K562 (cell line): ENCODE results near the gene TBCC. TPM values are rescaled to one million over a fixed set of nuclear protein-coding genes. Genes with fewer than 3 reads are reported as not detected.

Source experiments
- ATAC-seq: fragments of 200-7000 bp; cut with Tn5 transposase; 3 replicates; pipeline ENCODE4 v1.9.1; 2020; ENCODE audit warnings: moderate library complexity
- BruUV-seq: library from RNA; stranded (reverse); fragments of 400-500 nt; replicated peaks from 2 replicates; lab custom pipeline; 2021; lab: Mats Ljungman, UMichigan
- CTCF ChIA-PET: fragments of 300-600 bp; formaldehyde crosslinking; extraction: SDS; loops from one replicate; lab custom pipeline; 2021; ENCODE audit warnings: low intra/inter-chr PET ratio; lab: Yijun Ruan, JAX
- POLR2A ChIA-PET: fragments of 300-600, 350-650 bp; sonication (Branson Sonifier 250); formaldehyde crosslinking; extraction: SDS; loops from one replicate; lab custom pipeline; 2021; ENCODE audit warnings: antibody characterized with exemption, inconsistent platforms; lab: Yijun Ruan, JAX
- DNase-seq, 4 experiments: peaks; one replicate each; pipeline versions ENCODE4 v3.0.0 to v3.0.0-alpha.2; 2011 to 2018; ENCODE audit warnings: low spot score in 3 of 4, mixed read lengths in 3 of 4; ENCODE audit errors: extremely low read depth in 1 of 4
- FAIRE-seq: peaks from 2 replicates; lab custom pipeline; 2011; peaks lifted over from hg19 to GRCh38; lab: Jason Lieb, UNC
- H2AFZ ChIP-seq: 2 replicates; pipeline ENCODE4 v1.6.0; 2011; ENCODE audit warnings: low read depth, low read length, control low read depth, inconsistent platforms
- H3K27ac ChIP-seq: fragments of 200-600 bp; 3 replicates; pipeline ENCODE4 v1.8.0; 2011; ENCODE audit warnings: low read depth, mild to moderate bottlenecking, control low read depth, inconsistent platforms, low read length, moderate library complexity, mixed read lengths; ENCODE audit errors: extremely low read depth
- H3K27me3 ChIP-seq, 2 experiments: fragments of 300-600 bp in 1 of 2; 2 replicates in 1 of 2; 3 replicates in 1 of 2; pipeline versions ENCODE4 v1.6.0 to v1.8.0; 2011; ENCODE audit warnings: inconsistent platforms in 2 of 2, low read length in 2 of 2, mild to moderate bottlenecking in 1 of 2, mixed read lengths in 1 of 2, moderate library complexity in 1 of 2; ENCODE audit not compliant: control insufficient read depth in 2 of 2, insufficient read depth in 2 of 2
- H3K36me3 ChIP-seq: fragments of 300-600 bp; 3 replicates; pipeline ENCODE4 v1.8.0; 2011; ENCODE audit warnings: mild to moderate bottlenecking, low read length, inconsistent platforms; ENCODE audit not compliant: control insufficient read depth, insufficient read depth
- H3K4me1 ChIP-seq, 2 experiments: fragments of 200-600 bp in 1 of 2; replicated peaks in 1 of 2; 2 replicates in 1 of 2; 3 replicates in 1 of 2; pipeline versions ENCODE4 v1.5.1 to v1.8.0; 2011; ENCODE audit warnings: inconsistent platforms in 2 of 2, low read length in 2 of 2, mild to moderate bottlenecking in 1 of 2, mixed read lengths in 1 of 2, moderate library complexity in 1 of 2; ENCODE audit not compliant: control insufficient read depth in 2 of 2, insufficient read depth in 2 of 2
- H3K4me2 ChIP-seq: 2 replicates; pipeline ENCODE4 v1.6.1; 2011; ENCODE audit warnings: low read length, control low read depth, inconsistent platforms, mixed read lengths; ENCODE audit not compliant: insufficient read depth
- H3K4me3 ChIP-seq: fragments of 200-600 bp; sonication (generic), shearing (Covaris generic); 2 replicates; pipeline ENCODE4 v1.5.1; 2016; ENCODE audit warnings: control low read depth, inconsistent platforms
- H3K79me2 ChIP-seq: fragments of 200-600 bp; 3 replicates; pipeline ENCODE4 v1.8.0; 2011; ENCODE audit warnings: low read length, inconsistent platforms; ENCODE audit not compliant: control insufficient read depth, insufficient read depth
- H3K9ac ChIP-seq, 2 experiments: 2 replicates each; pipeline versions ENCODE4 v1.6.0 to v1.6.1; 2011; ENCODE audit warnings: low read depth in 2 of 2, low read length in 2 of 2, control low read depth in 1 of 2, inconsistent platforms in 1 of 2, mild to moderate bottlenecking in 1 of 2, mixed read lengths in 1 of 2; ENCODE audit not compliant: insufficient read depth in 1 of 2
- H3K9me1 ChIP-seq: one replicate; pipeline ENCODE4 v1.6.0; 2011; ENCODE audit warnings: inconsistent platforms, mild to moderate bottlenecking, low read length, moderate library complexity; ENCODE audit not compliant: control insufficient read depth, insufficient read depth
- H3K9me3 ChIP-seq: replicated peaks from 2 replicates; pipeline ENCODE4 v1.5.1; 2011; ENCODE audit warnings: low read depth, low read length, inconsistent platforms; ENCODE audit not compliant: control insufficient read depth, insufficient read depth
- H4K20me1 ChIP-seq: replicated peaks from 2 replicates; pipeline ENCODE4 v1.6.1; 2011; ENCODE audit warnings: low read length, inconsistent platforms, mixed read lengths; ENCODE audit not compliant: control insufficient read depth, insufficient read depth
- CEBPZ ChIP-seq: fragments of 150-350 bp; IDR thresholded peaks from 2 replicates; pipeline ENCODE4 v1.6.1; 2014; ENCODE audit warnings: low read depth, mild to moderate bottlenecking, low read length, borderline replicate concordance
- EP300 ChIP-seq: IDR thresholded peaks from 2 replicates; pipeline ENCODE4 v1.6.1; 2012; ENCODE audit warnings: low read length, improper control_type of control experiment
- HBP1 ChIP-seq: fragments of 450-650 bp; formaldehyde crosslinking; IDR thresholded peaks from 2 replicates; pipeline ENCODE4 v1.4.0; 2022; ENCODE audit warnings: missing genetic modification characterization
- HLTF ChIP-seq: fragments of 450-650 bp; IDR thresholded peaks from 2 replicates; pipeline ENCODE4 v1.6.1; 2016
- HMG20B ChIP-seq: fragments of 250-450 bp; sonication (Bioruptor Pico); IDR thresholded peaks from 2 replicates; pipeline ENCODE4 v1.5.0; 2021; ENCODE audit warnings: mild to moderate bottlenecking
- MEIS2 ChIP-seq: fragments of 450-650 bp; IDR thresholded peaks from 2 replicates; pipeline ENCODE4 v1.6.1; 2014; ENCODE audit warnings: mild to moderate bottlenecking; ENCODE audit not compliant: partially characterized antibody
- MLLT1 ChIP-seq, 2 experiments: fragments of 450-650 bp; IDR thresholded peaks; 2 replicates each; pipeline ENCODE4 v1.6.1; 2016
- POLR2G ChIP-seq: fragments of 200-400 bp; formaldehyde crosslinking; IDR thresholded peaks from 2 replicates; pipeline ENCODE4 v1.6.1; 2017; ENCODE audit warnings: low read depth, mild to moderate bottlenecking, antibody characterized with exemption, low read length, moderate library complexity
- RREB1 ChIP-seq: fragments of 250-450 bp; sonication (Bioruptor Pico); IDR thresholded peaks from 2 replicates; pipeline ENCODE4 v1.4.0; 2020
- TRIM28 ChIP-seq: fragments of 450-650 bp; IDR thresholded peaks from 2 replicates; pipeline ENCODE4 v1.6.1; 2017
- ZC3H11A ChIP-seq: IDR thresholded peaks from 2 replicates; pipeline ENCODE4 v1.6.1; 2012; ENCODE audit warnings: low read depth, low read length, improper control_type of control experiment
- WGBS: fragments of 100-300 bp; shearing (Covaris generic); methylation state at CpG from one replicate; pipeline ENCODE4 v1.1.6; 2016; ENCODE audit warnings: low coverage, mixed read lengths; ENCODE audit not compliant: insufficient coverage; ENCODE audit errors: missing lambda C conversion rate; 5-methylcytosine and 5-hydroxymethylcytosine counted together
- in situ Hi-C: fragments of 300-500 bp; cut with MboI; formaldehyde crosslinking; loops from 4 replicates; pipeline ENCODE4 v1.15.0; 2018; ENCODE audit warnings: inconsistent platforms, mixed read lengths
- intact Hi-C: fragments of 100-400 bp; cut with micrococcal nuclease; formaldehyde crosslinking; loops from 2 replicates; pipeline ENCODE4 v1.14.2; 2022
- polyA plus RNA-seq, 8 experiments: library from polyadenylated mRNA; depleted of rRNA in 4 of 8; stranded (reverse) in 5 of 8; unstranded in 3 of 8; fragments of >200 nt; fragmentation: Nextera tagmentation in 2 of 8; fragmentation: Illumina TruSeq in 1 of 8; extraction: Ambion mirVana in 2 of 8; extraction: Trizol in 1 of 8; gene quantifications; 2 replicates each; pipeline versions ENCODE4 v1.2.1 to v1.2.3, GENCODE V29; 2011 to 2014; ENCODE audit warnings: inconsistent platforms in 1 of 8, missing spikeins in 1 of 8
- total RNA-seq, 7 experiments: library from RNA; depleted of rRNA in 6 of 7; stranded (reverse); fragments of >200 nt in 6 of 7; fragmentation: Illumina TruSeq in 2 of 7; extraction: Trizol in 2 of 7; gene quantifications; 2 replicates each; pipeline versions ENCODE4 v1.2.1 to v1.2.3, GENCODE V29; 2011 to 2021; ENCODE audit warnings: low replicate concordance in 1 of 7

TBCC gene
- total and polyA plus RNA-seq, 9 of the 15 experiments (the other 6 are each of a cell fraction or from before 2014, with no cell fraction given), result 2.8 to 34.1 (median 23.3) TPM

GRCh38 chr6:42698217-42698616 lies 47.7 kb downstream of the TBCC start:
- Histone ChIP-seq H2AFZ (no peak overlapping the region), H3K9ac (peak overlapping the region in 1 of 2 experiments; percentile 14; a peak in 2 of 4 replicates), H3K9me3 (no peaks in the 10 kb centered on the region), H3K9me1 (no peaks in the 10 kb centered on the region), H3K4me3 (no peak overlapping the region), H3K36me3 (peaks cover 9% of the 10 kb centered on the region; the same call in 1 of the 3 replicates), H3K79me2 (no peaks in the 10 kb centered on the region), H3K27me3 (no peaks in the 10 kb centered on the region), H3K4me2 (no peak overlapping the region), H3K4me1 (peaks cover 4 to 6% of the 10 kb centered on the region in 2 experiments; a peak in 4 of 5 replicates), H3K27ac (no peak overlapping the region), H4K20me1 (0 out of 2 replicates have a peak, but pooled peaks cover 4% of the 10 kb centered on the region)
- ATAC-seq (peak; percentile 60), DNase-seq (no peak), FAIRE-seq (no peak)
- ChIA-PET CTCF (interaction anchor here (0.5 kb wide), 1 partner anchor 29 kb away, joined by 3 read pairs; no protein-coding TSS in a partner anchor), POLR2A (interaction anchor here (0.8 to 1.2 kb wide), 2 partner anchors 27 to 59 kb away, joined by 4 read pairs; no protein-coding TSS in a partner anchor)
- in situ Hi-C loops (no loop called here), intact Hi-C loops (no loop called here)
- BruUV-seq, result no TSS peak
- WGBS, result 50% methylated on average over 13 of the region's 13 CpGs
- TF ChIP-seq HBP1, result no peak
- no peak for TF ChIP-seq EP300
- no peak for TF ChIP-seq HMG20B
- no peak for TF ChIP-seq MEIS2
- no peak for TF ChIP-seq HLTF
- no peak for TF ChIP-seq ZC3H11A
- peak; percentile 57; the same call in 1 of the 2 replicates for TF ChIP-seq POLR2G
- no peak for TF ChIP-seq TRIM28
- TF ChIP-seq RREB1 (CRISPR knock-in tag), result no peak
- no peak for TF ChIP-seq MLLT1 (IDR thresholded peaks at IDR 0.05)
- TF ChIP-seq CEBPZ, result no peak
